Measurements from ENCODE around the gene EML6. TPM values are rescaled to one million over a fixed set of nuclear protein-coding genes. Genes with fewer than 3 reads are reported as not detected.

The EML6 gene
- total RNA-seq, 4 donors from 2014 or later = 0.62 to 1.5 (median 1.1) TPM

DNA sequence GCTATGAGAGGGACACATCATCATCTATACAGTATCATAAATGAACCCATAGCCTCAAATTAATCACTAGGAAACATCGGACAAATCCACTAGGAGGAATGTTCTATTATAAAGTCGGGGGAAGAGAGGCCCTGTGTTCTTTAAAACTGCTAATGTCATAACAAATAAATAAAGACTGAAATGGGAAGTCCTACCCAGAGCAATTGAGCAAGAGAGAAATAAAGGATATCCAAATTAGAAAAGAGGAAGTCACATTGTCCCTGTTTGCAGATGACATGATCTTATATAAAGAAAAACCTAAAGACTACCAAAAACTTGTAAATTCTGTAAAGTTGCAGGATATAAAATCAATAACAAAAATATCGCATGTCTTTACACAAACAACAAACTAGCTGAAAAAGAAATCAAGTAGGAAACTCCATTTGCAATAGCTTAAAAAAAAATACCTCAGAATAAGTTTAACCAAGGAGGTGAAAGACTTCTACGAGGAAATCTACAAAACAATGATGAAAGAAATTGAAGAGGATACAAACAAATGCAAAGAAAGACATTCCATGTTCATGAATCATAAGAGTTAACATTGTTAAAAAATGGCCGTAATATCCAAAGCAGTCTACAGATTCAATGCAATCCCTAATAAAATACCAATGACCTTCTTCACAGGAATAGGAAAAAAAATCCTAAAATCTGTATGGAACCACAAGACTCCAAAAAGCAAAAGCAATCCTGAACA is 296.2 kb downstream of the EML6 start:
- no peak for ATAC-seq
- Histone ChIP-seq H3K36me3 (no peaks in the 10 kb centered on the region), H3K4me1 (peaks cover 3 to 68% (median 5%) of the 10 kb centered on the region in 3 donors), H3K27me3 (no peaks in the 10 kb centered on the region), H3K9me3 (no peaks in the 10 kb centered on the region), H3K4me3 (no peak overlapping the region), H3K27ac (no peak overlapping the region)
- WGBS, 2 donors (ENCODE audit: low coverage in 1 of 2) = 71 to 76% methylated on average over 4 to 5 of the region's 5 CpGs
- TF ChIP-seq POLR2AphosphoS5 (IDR thresholded peaks at IDR 0.05) = no peak

Small RNAs within 50 kb of the gene (small RNA-seq; reads per million reads assigned to genes)
- gene RNU6-433P = 0 reads per million in 4 donors
- gene RNU7-81P = 0 reads per million in 4 donors

Measured in gastroesophageal sphincter (tissue), 4 donors.